ENCODE measurements around the gene SIRT6.

- TF ChIP-seq, protein P1, sequence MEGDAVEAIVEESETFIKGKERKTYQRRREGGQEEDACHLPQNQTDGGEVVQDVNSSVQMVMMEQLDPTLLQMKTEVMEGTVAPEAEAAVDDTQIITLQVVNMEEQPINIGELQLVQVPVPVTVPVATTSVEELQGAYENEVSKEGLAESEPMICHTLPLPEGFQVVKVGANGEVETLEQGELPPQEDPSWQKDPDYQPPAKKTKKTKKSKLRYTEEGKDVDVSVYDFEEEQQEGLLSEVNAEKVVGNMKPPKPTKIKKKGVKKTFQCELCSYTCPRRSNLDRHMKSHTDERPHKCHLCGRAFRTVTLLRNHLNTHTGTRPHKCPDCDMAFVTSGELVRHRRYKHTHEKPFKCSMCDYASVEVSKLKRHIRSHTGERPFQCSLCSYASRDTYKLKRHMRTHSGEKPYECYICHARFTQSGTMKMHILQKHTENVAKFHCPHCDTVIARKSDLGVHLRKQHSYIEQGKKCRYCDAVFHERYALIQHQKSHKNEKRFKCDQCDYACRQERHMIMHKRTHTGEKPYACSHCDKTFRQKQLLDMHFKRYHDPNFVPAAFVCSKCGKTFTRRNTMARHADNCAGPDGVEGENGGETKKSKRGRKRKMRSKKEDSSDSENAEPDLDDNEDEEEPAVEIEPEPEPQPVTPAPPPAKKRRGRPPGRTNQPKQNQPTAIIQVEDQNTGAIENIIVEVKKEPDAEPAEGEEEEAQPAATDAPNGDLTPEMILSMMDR (IDR thresholded peaks at IDR 0.05; ENCODE audit: poor library complexity, severe bottlenecking): no peak
- TF ChIP-seq POLR2AphosphoS5 (IDR thresholded peaks at IDR 0.05): no peak
- TF ChIP-seq MXI1 (conservative IDR thresholded peaks at IDR 0.05; ENCODE audit: poor library complexity, severe bottlenecking): no peak
- TF ChIP-seq REST (IDR thresholded peaks at IDR 0.05; ENCODE audit: borderline replicate concordance): no peak
These were observed 27.9 kb upstream of the SIRT6 start for GRCh38 chr19:4210166-4210731.
